Stimulated activated CD8-positive, alpha-beta memory T cell treated with anti-CD3 and anti-CD28 coated beads, Interleukin-12 subunit alpha, Interleukin-12 subunit beta, amount 100 ng/mL, for 4 hours (primary cell): ENCODE measurements around the gene NT5DC4.

Experiments used
- DNase-seq: peaks from one replicate; pipeline ENCODE4 v3.0.0-alpha.2; 2020; ENCODE audit warnings: low read depth

NT5DC4 gene

GRCh38 chr2:112787294-112787693 lies 66.5 kb downstream of the NT5DC4 start:
- DNase-seq: no peak

- DNase-seq: no peak
Observed at GRCh38 chr2:112787729-112788393, 67.0 kb downstream of the NT5DC4 start.

- DNase-seq: no peak
Observed at GRCh38 chr2:112788653-112789052, 67.8 kb downstream of the NT5DC4 start.
